AG09309 (cell line): ENCODE results near the gene IKZF5.
A peak's percentile ranks its signal among the peaks of the same experiment; 100 is the strongest.

Experiments
- DNase-seq: peaks from one replicate; pipeline ENCODE4 v3.0.0-alpha.2; 2010; ENCODE audit warnings: low read depth
- H3K4me3 ChIP-seq: 2 replicates; pipeline ENCODE4 v1.5.1; 2011; ENCODE audit warnings: mild to moderate bottlenecking, low read depth, low read length, moderate library complexity; ENCODE audit not compliant: control insufficient read depth
- TF ChIP-seq, protein P1 (sequence below): IDR thresholded peaks from 2 replicates; pipeline ENCODE4 v1.5.1; 2011; ENCODE audit warnings: mild to moderate bottlenecking, low read depth, low read length, inconsistent platforms; ENCODE audit not compliant: insufficient read depth, control insufficient read depth; ENCODE audit errors: missing control alignments

The IKZF5 gene

DNA sequence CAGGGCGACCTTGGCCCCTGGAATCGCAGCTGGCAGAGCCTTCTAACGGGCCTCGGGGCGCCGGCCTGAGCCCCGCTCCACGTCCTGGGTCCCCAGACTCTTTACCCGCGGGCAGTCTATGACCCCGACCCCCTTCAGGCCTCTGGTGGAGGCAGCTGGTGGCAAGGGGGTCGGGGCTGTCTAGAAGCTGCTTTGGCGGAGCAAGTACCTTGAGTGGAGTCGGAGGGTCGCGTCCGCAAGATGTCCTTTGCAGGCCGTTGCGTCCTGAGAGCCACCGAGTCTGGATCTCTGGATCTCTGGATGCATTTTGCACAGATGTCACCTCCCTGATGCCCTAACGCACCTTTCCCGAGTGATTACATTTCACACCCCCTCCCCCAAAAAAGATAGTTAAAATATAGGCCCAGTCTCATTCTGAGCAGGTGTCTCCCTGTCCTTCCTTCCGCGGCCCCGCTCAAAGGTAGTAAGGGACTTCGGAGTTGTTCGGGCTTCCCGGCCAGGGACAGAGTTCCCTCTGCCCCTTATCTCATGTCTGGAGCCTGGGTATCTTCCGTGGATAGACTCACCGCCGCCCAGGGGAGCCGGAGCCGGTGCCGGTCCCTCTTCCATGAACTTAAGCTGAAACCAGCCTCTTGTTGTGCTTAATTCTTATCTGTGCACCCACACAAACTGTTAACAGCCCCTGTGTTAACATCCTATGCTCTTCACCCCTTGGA is 668 bp upstream of the IKZF5 start:
- no peak for DNase-seq
- TF ChIP-seq, protein P1, sequence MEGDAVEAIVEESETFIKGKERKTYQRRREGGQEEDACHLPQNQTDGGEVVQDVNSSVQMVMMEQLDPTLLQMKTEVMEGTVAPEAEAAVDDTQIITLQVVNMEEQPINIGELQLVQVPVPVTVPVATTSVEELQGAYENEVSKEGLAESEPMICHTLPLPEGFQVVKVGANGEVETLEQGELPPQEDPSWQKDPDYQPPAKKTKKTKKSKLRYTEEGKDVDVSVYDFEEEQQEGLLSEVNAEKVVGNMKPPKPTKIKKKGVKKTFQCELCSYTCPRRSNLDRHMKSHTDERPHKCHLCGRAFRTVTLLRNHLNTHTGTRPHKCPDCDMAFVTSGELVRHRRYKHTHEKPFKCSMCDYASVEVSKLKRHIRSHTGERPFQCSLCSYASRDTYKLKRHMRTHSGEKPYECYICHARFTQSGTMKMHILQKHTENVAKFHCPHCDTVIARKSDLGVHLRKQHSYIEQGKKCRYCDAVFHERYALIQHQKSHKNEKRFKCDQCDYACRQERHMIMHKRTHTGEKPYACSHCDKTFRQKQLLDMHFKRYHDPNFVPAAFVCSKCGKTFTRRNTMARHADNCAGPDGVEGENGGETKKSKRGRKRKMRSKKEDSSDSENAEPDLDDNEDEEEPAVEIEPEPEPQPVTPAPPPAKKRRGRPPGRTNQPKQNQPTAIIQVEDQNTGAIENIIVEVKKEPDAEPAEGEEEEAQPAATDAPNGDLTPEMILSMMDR, result no peak
- H3K4me3 ChIP-seq, result peak overlapping the region; percentile 94

DNA sequence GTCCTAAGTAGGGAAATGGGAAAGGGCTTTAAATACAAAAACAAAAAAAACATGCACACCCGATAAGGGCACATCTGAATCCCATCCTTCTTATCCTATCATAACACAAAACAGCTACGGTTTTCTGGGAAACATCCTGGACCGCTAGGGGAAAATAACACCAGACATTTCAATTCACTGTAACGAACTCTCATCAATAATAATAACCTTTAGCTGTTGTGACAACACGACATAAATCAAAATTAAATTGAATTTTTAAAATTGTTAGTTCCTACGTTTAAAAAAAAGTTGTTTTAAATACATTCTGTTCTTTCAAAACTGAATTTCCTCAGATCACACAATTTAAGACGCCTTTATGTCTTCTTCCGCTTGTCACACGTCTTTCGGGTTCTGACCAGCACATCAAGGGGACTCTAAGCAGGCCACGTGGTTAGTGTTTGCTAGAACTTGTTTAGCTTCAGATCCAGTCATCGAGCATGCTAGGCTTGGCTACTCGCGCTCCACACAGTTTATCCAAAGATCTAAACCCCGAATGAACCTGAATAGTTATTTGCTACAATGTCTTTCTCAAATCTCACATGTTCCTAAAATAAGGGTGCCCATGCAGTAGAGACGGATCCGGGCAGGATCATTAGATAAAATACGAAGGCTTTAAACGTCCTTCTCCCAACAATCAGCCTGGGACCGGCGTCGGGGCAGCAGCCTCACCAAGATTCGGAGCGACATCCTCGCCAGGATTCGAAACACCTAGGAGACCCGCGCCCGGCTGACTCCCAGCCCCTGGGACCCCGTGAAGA is 839 bp downstream of the IKZF5 start:
- peak; percentile 11 for DNase-seq
- TF ChIP-seq, protein P1, result no peak
- H3K4me3 ChIP-seq, result peak overlapping the region; percentile 94

DNA sequence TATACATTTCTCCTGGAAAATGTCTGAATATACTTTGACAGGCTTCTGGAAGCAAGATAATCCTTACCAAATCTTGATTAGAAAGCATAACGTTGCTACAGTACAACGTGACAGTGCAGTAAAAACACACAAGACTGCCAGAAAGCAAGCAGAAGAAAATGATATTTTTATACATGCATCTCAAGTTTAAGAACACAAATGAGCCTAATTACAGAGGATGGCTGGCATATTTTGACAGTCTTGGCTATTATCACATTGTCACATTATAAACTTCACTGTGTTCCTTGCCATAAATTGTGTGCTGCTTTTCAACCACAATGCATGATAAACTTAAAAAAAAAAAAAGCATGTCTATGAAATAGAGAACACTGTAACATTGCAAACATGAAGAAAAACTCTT is 4.3 kb downstream of the IKZF5 start:
- TF ChIP-seq, protein P1, result no peak
- H3K4me3 ChIP-seq, result no peak overlapping the region
- no peak for DNase-seq

DNA sequence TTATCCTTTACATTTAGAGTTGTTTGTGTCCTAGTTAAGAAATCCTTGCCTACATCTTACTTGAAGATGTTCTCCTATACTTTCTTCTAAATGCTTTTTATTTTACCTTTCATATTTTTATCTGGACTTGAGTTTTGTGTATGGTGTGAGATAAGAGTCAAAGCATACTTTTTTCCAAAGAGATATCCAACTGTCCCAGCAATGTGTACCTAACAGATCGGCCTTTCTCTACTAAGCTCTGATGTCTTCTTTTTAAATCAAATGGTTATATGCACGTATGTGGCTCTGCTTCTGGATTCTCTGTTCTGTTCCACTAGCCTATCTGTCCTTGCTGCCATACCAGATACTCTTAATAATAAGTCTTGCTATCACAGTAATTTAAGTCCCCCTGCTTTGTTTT is 7.2 kb downstream of the IKZF5 start:
- no peak for DNase-seq
- H3K4me3 ChIP-seq, result no peak overlapping the region
- TF ChIP-seq, protein P1, result no peak

DNA sequence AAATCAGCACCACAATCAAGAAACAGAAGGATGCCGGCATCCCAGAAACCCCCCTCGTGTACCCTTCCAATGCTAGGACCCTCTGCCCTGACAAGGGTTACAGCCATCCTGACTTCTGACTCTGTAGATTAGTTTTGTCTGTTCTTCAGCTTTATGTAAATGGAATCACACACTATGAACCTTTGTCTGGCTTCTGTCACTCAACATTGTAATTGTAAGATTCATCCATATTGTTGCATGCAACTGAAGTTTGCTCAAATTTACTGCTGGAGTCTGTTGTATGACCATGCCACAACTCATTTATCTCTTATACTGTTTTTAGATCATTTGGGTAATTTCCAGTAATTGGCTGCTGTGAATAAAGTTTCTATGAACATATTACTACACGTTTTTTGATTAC is 8.4 kb downstream of the IKZF5 start:
- DNase-seq, result no peak
- TF ChIP-seq, protein P1, result no peak
- H3K4me3 ChIP-seq, result no peak overlapping the region

DNA sequence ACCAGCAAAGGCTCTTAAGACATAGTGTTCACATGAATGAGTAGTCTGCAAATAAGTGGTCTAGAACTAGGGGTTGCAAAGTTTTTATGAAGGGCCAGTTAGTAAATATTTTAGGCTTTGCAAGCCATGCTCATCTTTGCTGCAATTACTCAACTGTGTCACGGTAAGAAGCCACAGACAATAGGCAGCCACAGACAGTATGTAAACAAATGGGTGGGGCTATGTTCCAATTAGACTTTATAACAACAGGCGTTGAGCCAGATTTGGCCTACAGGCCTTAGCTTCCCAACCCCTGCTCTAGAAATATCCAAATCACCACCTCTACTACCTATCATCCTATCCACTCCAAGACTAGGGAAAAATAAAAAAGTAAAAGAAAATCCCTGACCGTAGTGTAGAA is 9.2 kb downstream of the IKZF5 start:
- DNase-seq, result no peak
- TF ChIP-seq, protein P1, result no peak
- no peak overlapping the region for H3K4me3 ChIP-seq
